IPS-20b (cell line): ENCODE measurements around the gene LMO2.
"Not testable (repeated sequence)": the region's sequence is repeated elsewhere in the genome, so short reads cannot be mapped to it uniquely, and the experiment has no call there.

ENCODE experiments used
- H3K27ac ChIP-seq: one replicate; pipeline ENCODE4 v1.5.1; 2013; ENCODE audit warnings: low read length
- H3K27me3 ChIP-seq: 2 replicates; pipeline ENCODE4 v1.6.1; 2013; ENCODE audit warnings: mild to moderate bottlenecking, low read length, inconsistent platforms; ENCODE audit not compliant: insufficient read depth
- H3K36me3 ChIP-seq: 2 replicates; pipeline ENCODE4 v1.6.1; 2013; ENCODE audit warnings: low read depth, mild to moderate bottlenecking, inconsistent platforms, low read length, moderate library complexity; ENCODE audit not compliant: insufficient read depth
- H3K4me1 ChIP-seq: 2 replicates; pipeline ENCODE4 v1.6.1; 2013; ENCODE audit warnings: mild to moderate bottlenecking, control low read depth, inconsistent platforms, low read length, moderate library complexity; ENCODE audit not compliant: insufficient read depth
- H3K4me3 ChIP-seq: 2 replicates; pipeline ENCODE4 v1.5.1; 2013; ENCODE audit warnings: mild to moderate bottlenecking, low read length, inconsistent platforms
- H3K9ac ChIP-seq: 2 replicates; pipeline ENCODE4 v1.6.1; 2013; ENCODE audit warnings: low read depth, mild to moderate bottlenecking, inconsistent platforms, low read length, moderate library complexity
- H3K9me3 ChIP-seq: 2 replicates; pipeline ENCODE4 v1.6.1; 2013; ENCODE audit warnings: mild to moderate bottlenecking, low read depth, low read length, inconsistent platforms; ENCODE audit not compliant: insufficient read depth

Gene LMO2

DNA sequence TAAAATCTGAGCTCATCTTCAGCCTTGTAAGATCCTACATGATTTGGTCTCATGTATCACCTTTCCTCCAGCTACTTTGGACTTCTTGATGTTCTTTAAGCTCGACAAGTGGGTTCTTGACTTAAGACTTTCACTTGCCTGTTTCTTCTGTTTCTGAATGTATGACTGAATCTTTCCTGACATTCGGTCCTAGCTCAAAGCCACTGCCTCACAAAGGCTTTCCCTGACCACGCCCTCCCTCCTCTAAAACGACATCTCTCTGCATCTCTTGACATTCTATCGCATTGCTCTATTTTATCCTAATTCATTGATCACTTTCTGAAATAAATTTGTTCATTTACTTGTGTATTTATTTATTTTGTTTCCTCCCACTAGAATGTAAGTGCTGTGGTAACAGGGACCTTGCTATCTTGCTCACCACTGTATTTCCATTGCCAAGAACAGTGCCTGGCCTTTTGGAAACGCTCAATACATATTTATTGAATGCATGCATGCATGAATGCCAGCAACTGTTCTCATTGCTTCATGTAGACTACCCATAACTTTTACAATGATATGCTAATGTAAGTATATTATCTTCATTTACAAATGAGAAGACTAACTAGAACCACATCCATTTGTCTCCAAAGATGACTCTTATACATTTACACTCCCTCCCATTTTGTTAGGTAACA, 43.0 kb downstream of the LMO2 start:
- no peaks in the 10 kb centered on the region for H3K4me1 ChIP-seq
- H3K27me3 ChIP-seq, result no peaks in the 10 kb centered on the region
- H3K9ac ChIP-seq, result no peak overlapping the region
- no peaks in the 10 kb centered on the region for H3K36me3 ChIP-seq
- H3K4me3 ChIP-seq, result no peak overlapping the region
- no peaks in the 10 kb centered on the region for H3K9me3 ChIP-seq
- no peak overlapping the region for H3K27ac ChIP-seq

DNA sequence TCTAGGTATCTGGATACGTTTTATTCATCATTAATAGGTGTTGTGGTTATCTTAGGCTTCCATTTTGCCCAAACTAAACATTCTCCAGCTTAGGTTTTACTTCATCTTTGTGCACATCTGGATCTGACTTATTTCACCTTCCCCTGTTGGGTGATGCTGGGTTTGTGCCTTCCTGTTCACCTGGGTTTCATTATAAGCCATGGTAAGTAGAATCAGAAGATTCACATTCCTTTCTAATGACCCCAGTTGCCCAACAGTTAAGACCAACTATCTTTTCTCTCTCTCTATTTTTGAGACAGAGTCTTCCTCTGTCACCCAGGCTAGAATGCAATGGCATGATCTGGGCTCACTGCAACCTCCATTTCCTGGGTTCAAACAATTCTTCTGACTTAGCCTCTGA, 44.6 kb downstream of the LMO2 start:
- Histone ChIP-seq H3K27me3 (no peaks in the 10 kb centered on the region), H3K4me3 (no peak overlapping the region), H3K9me3 (no peaks in the 10 kb centered on the region), H3K36me3 (no peaks in the 10 kb centered on the region), H3K9ac (no peak overlapping the region), H3K4me1 (no peaks in the 10 kb centered on the region), H3K27ac (no peak overlapping the region)

DNA sequence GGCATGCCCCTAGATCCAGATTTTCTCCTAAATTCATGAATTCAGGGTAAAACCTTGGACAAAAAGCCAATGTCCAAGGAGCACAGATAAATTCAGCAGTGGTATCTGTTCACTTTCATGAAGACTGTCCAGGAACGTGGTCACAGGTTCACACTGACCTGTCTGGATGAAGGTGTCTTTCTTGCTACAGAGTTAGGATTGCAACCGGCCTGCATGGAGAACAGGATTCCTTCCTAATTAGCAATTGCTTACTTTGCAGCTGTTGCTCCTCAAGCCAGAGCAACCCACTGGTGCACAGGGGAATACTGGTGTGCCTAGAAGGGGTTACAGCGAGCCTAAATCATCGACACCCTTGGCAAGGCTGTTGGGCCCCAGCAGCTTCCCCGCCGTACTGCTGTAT, 47.6 kb downstream of the LMO2 start:
- H3K27ac ChIP-seq, result no peak overlapping the region
- no peaks in the 10 kb centered on the region for H3K9me3 ChIP-seq
- H3K4me3 ChIP-seq, result no peak overlapping the region
- H3K36me3 ChIP-seq, result no peaks in the 10 kb centered on the region
- H3K9ac ChIP-seq, result no peak overlapping the region
- H3K27me3 ChIP-seq, result no peaks in the 10 kb centered on the region
- no peaks in the 10 kb centered on the region for H3K4me1 ChIP-seq

DNA sequence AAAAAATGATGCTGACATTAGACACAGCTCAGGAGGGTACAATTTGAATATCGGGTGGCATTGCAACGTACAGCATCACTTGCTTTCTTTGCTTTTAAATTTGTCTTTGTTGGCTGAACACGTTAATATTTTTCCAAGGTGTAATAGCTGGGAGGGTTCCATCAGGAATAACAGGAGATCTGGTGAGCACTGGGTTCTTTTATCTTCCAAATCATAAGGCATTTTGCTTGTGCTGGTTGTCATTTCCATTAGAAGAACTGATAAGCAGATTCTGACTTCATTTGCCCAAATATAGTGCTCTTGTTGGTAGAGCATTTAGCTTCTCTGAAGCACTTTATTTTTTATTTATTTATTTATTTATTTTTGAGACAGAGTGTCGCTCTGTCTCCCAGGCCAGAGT, 48.9 kb downstream of the LMO2 start:
- Histone ChIP-seq H3K36me3 (no peaks in the 10 kb centered on the region), H3K4me3 (no peak overlapping the region), H3K4me1 (no peaks in the 10 kb centered on the region), H3K9ac (no peak overlapping the region), H3K9me3 (no peaks in the 10 kb centered on the region), H3K27me3 (no peaks in the 10 kb centered on the region), H3K27ac (no peak overlapping the region)

DNA sequence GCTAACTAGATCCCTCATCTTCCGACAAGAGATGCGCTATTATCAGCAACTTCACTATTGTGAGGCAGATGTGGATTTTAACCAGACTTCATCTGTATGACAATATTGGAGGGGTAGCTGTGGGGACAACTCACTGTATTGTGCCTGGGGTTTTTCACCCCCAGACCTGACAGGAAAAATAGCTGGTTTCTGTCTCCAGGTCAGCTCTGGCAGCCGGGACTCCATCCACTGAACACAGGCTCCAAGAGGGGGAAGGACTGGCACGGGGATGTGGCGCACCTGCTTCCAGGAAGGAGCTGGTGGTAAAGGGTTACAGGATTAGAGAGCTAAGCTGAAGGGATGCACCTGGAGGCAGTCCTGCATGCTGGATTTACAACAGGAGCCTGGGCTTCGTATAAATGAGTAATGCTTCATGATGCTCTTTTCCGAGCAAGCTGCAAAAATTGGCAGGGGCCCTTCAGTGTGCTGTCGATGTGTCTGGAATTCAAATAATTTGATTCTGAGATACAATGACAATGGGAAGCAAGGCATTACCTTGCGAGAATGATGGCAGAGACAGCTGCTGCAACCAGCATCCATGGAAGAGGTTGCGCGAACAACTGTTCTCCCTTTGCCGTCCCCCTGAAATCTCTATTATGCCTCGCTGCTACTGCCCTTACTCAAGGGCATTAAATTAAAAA, 49.5 kb downstream of the LMO2 start:
- Histone ChIP-seq H3K4me1 (no peaks in the 10 kb centered on the region), H3K36me3 (no peaks in the 10 kb centered on the region), H3K4me3 (no peak overlapping the region), H3K9ac (no peak overlapping the region), H3K27me3 (no peaks in the 10 kb centered on the region), H3K9me3 (no peaks in the 10 kb centered on the region), H3K27ac (no peak overlapping the region)

DNA sequence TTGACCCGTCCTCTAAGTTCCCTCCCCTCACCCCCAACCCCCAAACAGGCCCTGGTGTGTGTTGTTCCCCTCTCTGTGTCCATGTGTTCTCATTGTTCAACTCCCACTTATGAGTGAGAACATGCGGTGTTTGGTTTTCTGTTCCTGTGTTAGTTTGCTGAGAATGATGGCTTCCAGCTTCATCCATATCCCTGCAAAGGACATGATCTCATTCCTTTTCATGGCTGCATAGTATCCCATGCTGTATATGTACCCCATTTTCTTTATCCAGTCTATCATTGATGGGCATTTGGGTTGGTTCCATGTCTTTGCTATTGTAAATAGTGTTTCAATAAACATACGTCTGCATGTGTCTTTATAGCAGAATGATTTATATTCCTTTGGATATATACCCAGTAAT, 53.6 kb downstream of the LMO2 start:
- not testable (repeated sequence) for H3K9me3 ChIP-seq, H3K27ac ChIP-seq, H3K36me3 ChIP-seq, H3K27me3 ChIP-seq, H3K4me1 ChIP-seq, H3K9ac ChIP-seq, H3K4me3 ChIP-seq

DNA sequence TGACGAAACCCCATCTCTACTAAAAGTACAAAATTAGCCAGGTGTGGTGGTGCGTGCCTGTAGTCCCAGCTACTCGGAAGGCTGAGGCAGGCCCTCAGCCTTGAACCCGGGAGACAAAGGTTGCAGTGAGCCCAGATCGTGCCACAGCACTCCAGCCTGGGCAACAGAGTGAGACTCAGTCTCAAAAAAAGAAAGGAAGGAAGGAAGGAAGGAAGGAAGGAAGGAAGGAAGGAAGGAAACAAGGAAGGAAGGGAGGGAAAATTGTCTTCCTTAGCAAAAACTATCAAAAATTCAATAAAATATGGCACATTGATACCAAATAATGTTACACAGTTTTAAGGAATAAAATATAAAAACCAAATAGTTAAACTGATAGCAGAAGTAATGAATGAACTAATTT, 54.5 kb downstream of the LMO2 start:
- H3K27me3 ChIP-seq, H3K9me3 ChIP-seq, H3K4me3 ChIP-seq, H3K9ac ChIP-seq, H3K27ac ChIP-seq, H3K36me3 ChIP-seq, H3K4me1 ChIP-seq: not testable (repeated sequence)

DNA sequence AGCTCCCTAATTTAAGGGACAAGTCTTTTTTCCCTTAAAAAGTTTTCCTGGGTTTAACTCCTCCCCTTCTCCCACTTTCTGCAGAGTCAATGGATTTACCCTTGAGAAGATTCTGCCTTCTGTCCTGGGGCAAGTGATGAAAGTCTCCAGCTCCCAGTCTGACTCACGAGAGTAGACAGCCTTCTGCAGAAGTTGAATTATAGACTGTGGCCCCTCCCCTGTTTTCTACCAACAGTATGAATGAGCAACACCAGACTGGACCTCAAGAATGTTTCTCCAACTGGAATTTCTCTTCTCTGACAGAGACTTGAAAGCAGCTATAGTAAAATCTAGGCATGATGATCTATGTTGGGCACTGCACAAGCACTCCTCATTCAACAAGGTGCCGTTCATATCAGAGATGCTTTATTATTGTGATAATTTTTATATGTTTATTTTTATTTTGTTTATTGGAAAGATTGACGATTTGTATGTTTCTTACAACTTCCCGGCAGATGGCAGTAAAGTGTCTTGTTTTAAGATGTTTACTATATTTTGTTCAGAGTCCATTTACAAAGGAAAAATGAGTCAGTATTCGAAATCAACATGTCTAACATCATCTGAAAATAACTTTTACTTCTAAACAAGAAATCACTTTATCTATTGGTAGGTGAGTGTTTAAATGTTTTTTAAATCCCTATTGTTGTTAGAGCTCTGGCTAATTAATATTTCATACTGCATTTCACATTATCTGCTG, 56.6 kb downstream of the LMO2 start:
- no peaks in the 10 kb centered on the region for H3K9me3 ChIP-seq
- no peaks in the 10 kb centered on the region for H3K36me3 ChIP-seq
- no peak overlapping the region for H3K4me3 ChIP-seq
- H3K4me1 ChIP-seq, result no peaks in the 10 kb centered on the region
- H3K27me3 ChIP-seq, result no peaks in the 10 kb centered on the region
- no peak overlapping the region for H3K27ac ChIP-seq
- no peak overlapping the region for H3K9ac ChIP-seq

DNA sequence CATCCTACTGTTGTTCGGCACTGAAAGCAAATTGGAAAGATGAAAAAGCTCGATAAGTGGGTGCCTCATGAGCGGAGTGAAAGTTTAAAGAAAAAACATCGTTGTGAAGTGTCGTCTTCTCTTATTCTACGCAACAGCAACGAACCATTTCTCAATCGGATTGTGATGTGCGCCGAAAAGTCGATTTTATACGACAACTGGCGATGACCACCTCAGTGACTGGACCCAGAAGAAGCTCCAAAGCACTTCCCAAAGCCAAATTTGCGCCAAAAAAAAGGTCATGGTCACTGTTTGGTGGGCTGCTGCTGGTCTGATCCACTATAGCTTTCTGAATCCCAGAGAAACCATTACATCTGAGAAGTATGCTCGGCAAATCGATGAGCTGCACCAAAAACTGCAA, 59.2 kb downstream of the LMO2 start:
- Histone ChIP-seq H3K4me1 (no peaks in the 10 kb centered on the region), H3K4me3 (no peak overlapping the region), H3K27me3 (peaks cover 22% of the 10 kb centered on the region), H3K9ac (no peak overlapping the region), H3K27ac (no peak overlapping the region), H3K36me3 (no peaks in the 10 kb centered on the region), H3K9me3 (no peaks in the 10 kb centered on the region)

DNA sequence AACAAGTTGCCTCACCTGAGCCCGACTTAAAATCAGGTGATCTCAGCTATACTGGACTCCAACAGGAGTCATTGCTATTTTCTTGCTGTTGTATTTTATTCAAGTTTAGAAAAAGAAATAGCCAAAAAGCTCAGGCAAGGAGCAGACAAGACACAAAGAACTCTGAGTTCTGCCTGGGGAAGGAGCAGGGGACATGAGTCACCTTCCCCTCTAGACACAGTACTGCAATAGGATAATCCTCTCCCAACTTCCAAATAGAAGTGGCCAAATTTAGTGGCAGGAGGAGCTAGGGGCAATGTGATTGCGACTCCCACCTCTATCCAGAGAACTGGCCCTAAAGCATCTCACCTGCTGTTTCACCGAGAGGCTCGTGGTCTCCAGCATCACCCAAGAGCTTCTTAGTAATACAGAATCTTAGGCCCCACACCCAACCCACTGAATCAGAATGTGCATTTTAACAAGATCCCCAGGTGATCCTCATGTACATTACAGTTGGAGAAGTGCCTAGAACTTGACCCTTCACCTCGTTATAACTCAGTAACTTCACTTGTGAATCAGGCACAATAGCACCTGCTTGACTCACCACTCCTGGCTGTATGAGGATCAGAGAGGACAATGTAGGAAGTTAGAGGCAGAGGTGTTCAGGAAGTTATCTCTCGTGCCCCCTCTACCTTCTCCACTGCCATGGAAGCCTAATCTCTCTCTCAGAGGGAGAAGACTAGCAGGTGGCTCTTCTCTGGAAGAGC, 60.8 kb downstream of the LMO2 start:
- Histone ChIP-seq H3K27me3 (peaks cover 38% of the 10 kb centered on the region), H3K36me3 (no peaks in the 10 kb centered on the region), H3K9ac (no peak overlapping the region), H3K4me1 (no peaks in the 10 kb centered on the region), H3K9me3 (no peaks in the 10 kb centered on the region), H3K27ac (no peak overlapping the region), H3K4me3 (no peak overlapping the region)

DNA sequence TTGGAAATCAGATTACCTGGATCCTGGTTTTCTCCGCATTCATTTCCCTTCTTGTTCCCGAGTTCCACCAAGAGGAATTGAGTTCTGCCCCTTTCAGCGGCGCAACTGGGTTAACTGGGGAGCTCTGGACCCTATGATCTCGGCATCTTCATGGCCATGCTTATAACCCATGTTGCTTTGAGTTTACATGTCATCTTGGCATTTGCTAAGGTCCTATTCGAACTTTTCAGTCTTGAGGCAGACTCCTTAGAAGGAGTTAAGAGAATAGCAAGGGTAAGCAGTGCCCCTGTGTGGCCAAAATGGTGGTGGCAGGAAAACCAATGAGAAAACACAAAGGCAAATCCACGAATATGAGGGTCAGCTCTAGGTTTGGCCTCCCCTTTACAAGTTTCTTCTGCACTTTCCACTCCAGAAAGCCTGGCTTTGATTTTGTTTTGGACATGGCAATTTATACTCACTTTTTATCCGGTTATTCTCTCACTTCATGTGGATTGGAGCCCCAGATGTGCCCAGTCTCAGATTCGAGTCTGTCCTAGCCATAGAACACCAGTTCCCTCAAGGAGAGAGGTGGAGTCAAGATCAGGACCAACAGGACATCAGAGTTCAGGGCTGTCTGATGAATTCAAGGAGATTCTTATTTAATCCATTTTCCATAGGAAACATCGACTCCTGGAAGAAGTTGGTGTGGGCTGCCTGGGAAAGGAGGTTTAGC, 62.3 kb downstream of the LMO2 start:
- no peaks in the 10 kb centered on the region for H3K4me1 ChIP-seq
- H3K4me3 ChIP-seq, result peak overlapping the region; percentile 73
- H3K9ac ChIP-seq, result no peak overlapping the region; the same call in 1 of the 2 replicates
- no peaks in the 10 kb centered on the region for H3K36me3 ChIP-seq
- no peak overlapping the region for H3K27ac ChIP-seq
- no peaks in the 10 kb centered on the region for H3K9me3 ChIP-seq
- H3K27me3 ChIP-seq, result peaks cover 40% of the 10 kb centered on the region
